HEK293T (cell line): Measurements from ENCODE around the gene UBE2S.
A peak's percentile ranks its signal among the peaks of the same experiment; 100 is the strongest.

Experiments used
- CTCF ChIA-PET: fragments of 350-600 bp; formaldehyde crosslinking; extraction: SDS; loops from one replicate; lab custom pipeline; 2021; ENCODE audit warnings: antibody characterized with exemption, inconsistent platforms; lab: Yijun Ruan, JAX
- POLR2A ChIA-PET: fragments of 350-600 bp; formaldehyde crosslinking; extraction: SDS; loops from one replicate; lab custom pipeline; 2020; ENCODE audit warnings: antibody characterized with exemption, inconsistent platforms; lab: Yijun Ruan, JAX
- DNase-seq: peaks from one replicate; pipeline ENCODE4 v3.0.0; 2012; ENCODE audit warnings: mixed read lengths; ENCODE audit errors: extremely low spot score
- ARNT ChIP-seq: fragments of 450-650 bp; IDR thresholded peaks from 2 replicates; pipeline ENCODE4 v1.6.1; 2017; ENCODE audit warnings: mild to moderate bottlenecking
- BHLHE40 ChIP-seq: fragments of 450-650 bp; IDR thresholded peaks from 2 replicates; pipeline ENCODE4 v1.6.1; 2016; ENCODE audit warnings: mild to moderate bottlenecking, moderate library complexity, borderline replicate concordance
- CTBP1 ChIP-seq: fragments of 450-650 bp; IDR thresholded peaks from 2 replicates; pipeline ENCODE4 v1.6.1; 2016; ENCODE audit warnings: borderline replicate concordance
- ELF4 ChIP-seq: fragments of 450-650 bp; IDR thresholded peaks from 2 replicates; pipeline ENCODE4 v1.6.1; 2017; ENCODE audit warnings: antibody characterized with exemption
- FOXA1 ChIP-seq: fragments of 450-650 bp; IDR thresholded peaks from 2 replicates; pipeline ENCODE4 v1.6.1; 2016; ENCODE audit warnings: mild to moderate bottlenecking
- FOXK2 ChIP-seq: fragments of 450-650 bp; IDR thresholded peaks from 2 replicates; pipeline ENCODE4 v1.6.1; 2016; ENCODE audit warnings: mild to moderate bottlenecking
- FOXM1 ChIP-seq: fragments of 450-650 bp; IDR thresholded peaks from 2 replicates; pipeline ENCODE4 v1.6.1; 2017; ENCODE audit warnings: mild to moderate bottlenecking, borderline replicate concordance
- HDGF ChIP-seq: fragments of 450-650 bp; IDR thresholded peaks from 2 replicates; pipeline ENCODE4 v1.6.1; 2017; ENCODE audit warnings: antibody characterized with exemption, borderline replicate concordance
- L3MBTL2 ChIP-seq: fragments of 450-650 bp; conservative IDR thresholded peaks from 2 replicates; pipeline ENCODE4 v1.6.1; 2016; ENCODE audit warnings: mild to moderate bottlenecking
- LEF1 ChIP-seq: fragments of 450-650 bp; IDR thresholded peaks from 2 replicates; pipeline ENCODE4 v1.6.1; 2017; ENCODE audit warnings: mild to moderate bottlenecking, borderline replicate concordance
- NFRKB ChIP-seq: fragments of 450-650 bp; IDR thresholded peaks from 2 replicates; pipeline ENCODE4 v1.6.1; 2016; ENCODE audit warnings: mild to moderate bottlenecking, moderate library complexity
- PKNOX1 ChIP-seq: fragments of 450-650 bp; IDR thresholded peaks from 2 replicates; pipeline ENCODE4 v1.6.1; 2016
- SP1 ChIP-seq: fragments of 450-650 bp; IDR thresholded peaks from 2 replicates; pipeline ENCODE4 v1.6.1; 2017
- SUZ12 ChIP-seq: fragments of 450-650 bp; IDR thresholded peaks from 2 replicates; pipeline ENCODE4 v1.6.1; 2016; ENCODE audit warnings: mild to moderate bottlenecking
- TARDBP ChIP-seq: fragments of 450-650 bp; IDR thresholded peaks from 2 replicates; pipeline ENCODE4 v1.6.1; 2016
- ZNF384 ChIP-seq: fragments of 450-650 bp; IDR thresholded peaks from 2 replicates; pipeline ENCODE4 v1.6.1; 2016

The UBE2S gene

GRCh38 chr19:55358493-55358892 lies 49.1 kb downstream of the UBE2S start:
- TF ChIP-seq ARNT: no peak
- no peak for TF ChIP-seq BHLHE40
- no peak for TF ChIP-seq PKNOX1
- TF ChIP-seq LEF1: no peak
- no peak for TF ChIP-seq L3MBTL2
- no peak for TF ChIP-seq CTBP1
- TF ChIP-seq FOXK2: no peak
- no peak for TF ChIP-seq FOXM1
- POLR2A ChIA-PET: interaction anchor here (1.7 kb wide), 1 partner anchor 19 kb away, joined by 5 read pairs; the partner anchor contains the start of gene KMT5C
- CTCF ChIA-PET: interaction anchor here (0.7 kb wide), 1 partner anchor 19 kb away, joined by 3 read pairs; the partner anchor contains the start of gene KMT5C
- no peak for DNase-seq

GRCh38 chr19:55355213-55355821 lies 52.3 kb downstream of the UBE2S start:
- DNase-seq: no peak
- ChIA-PET CTCF (no interaction called here), POLR2A (no interaction called here)
- TF ChIP-seq FOXK2 (no peak), L3MBTL2 (no peak), CTBP1 (no peak), BHLHE40 (no peak), SUZ12 (no peak), ARNT (no peak), HDGF (no peak), NFRKB (no peak), TARDBP (no peak), LEF1 (no peak), FOXM1 (no peak), FOXA1 (no peak), SP1 (no peak), PKNOX1 (no peak), ELF4 (no peak), ZNF384 (no peak)

GRCh38 chr19:55354698-55355212 lies 52.8 kb downstream of the UBE2S start, which contains the start of gene COX6B2:
COX6B2 (minus strand) TSS chr19:55354719; CDS start chr19:55354521, 198 bp downstream.
- CTCF ChIA-PET: no interaction called here
- POLR2A ChIA-PET: no interaction called here
- DNase-seq: no peak
- TF ChIP-seq TARDBP (no peak), FOXM1 (no peak), L3MBTL2 (no peak)

DNA sequence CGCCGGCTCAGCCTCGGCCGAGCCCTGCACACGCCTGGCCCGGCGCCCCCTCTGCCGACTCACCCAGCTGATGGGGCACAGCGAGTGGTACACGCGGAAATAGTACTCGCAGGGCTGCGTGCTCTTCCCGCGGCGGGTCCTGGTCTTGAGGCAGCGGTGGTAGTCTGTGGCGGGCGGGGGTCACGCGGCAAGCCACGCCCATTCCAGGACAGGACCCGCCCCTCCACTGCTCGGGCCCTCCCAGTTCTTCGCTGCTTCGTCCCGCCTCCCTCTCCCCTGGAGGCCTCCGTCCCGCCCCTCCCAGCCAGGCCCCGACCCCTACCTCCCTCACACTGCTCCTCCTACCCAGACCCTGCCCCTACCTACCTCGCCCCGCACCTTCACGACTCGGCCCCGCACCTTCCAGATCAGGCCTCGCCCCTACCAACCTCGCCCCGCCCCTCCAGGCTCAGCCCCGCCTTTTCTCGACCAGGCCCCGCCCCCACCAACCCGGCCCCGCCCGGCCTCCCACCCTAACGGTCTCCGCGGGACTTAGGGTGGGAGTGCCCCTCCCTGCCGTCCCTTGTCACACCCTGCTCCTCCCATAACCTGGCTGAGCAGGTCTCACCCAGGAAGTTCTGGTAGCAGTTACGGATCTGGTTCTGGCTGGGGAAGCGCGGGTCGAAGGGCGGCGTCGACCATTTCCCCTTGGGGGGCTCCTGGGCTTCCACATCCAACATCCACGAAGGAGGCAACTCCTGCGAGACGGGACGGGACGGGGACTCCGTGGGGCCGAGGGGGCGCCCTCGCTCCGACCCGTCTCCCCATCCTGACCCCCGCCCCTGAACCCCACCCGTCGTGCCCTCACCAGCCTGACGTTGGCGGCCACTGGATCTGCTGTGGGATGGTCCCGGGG lies 53.5 kb downstream of the UBE2S start:
- TF ChIP-seq L3MBTL2 (peak; percentile 32; the same call in 1 of the 2 replicates), TARDBP (no peak), SP1 (peak; percentile 57)
- ChIA-PET CTCF (no interaction called here), POLR2A (interaction anchor here (0.9 to 2.0 kb wide), 3 partner anchors 13 to 32 kb away, joined by 3 to 5 read pairs (median 5); no protein-coding TSS in a partner anchor)
- peak; percentile 94 for DNase-seq

DNA sequence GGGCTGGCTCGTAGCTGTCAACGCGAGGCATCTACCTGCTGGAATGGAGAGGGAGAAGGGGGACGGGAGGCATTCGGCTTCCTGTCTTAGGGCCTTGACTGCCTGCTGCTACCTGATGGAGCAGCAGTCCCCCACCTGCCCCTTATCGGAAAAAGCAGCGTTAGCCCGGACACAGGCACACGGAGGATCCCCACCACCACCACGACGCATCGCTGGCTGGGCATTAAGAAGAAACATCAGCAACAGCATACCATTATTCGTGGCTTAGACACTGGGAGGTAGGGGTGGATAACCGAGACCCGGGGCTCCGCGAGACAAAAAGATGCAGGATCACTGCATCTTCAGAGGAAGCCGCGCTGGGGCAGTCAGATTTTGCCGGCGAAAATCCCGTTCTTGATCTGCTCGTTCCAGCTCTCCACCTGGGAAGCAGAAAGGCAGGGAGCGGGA lies 54.2 kb downstream of the UBE2S start:
- ChIA-PET CTCF (no interaction called here), POLR2A (interaction anchor here (0.9 to 2.0 kb wide), 3 partner anchors 12 to 32 kb away, joined by 3 to 5 read pairs (median 5); no protein-coding TSS in a partner anchor)
- no peak for DNase-seq
- TF ChIP-seq NFRKB: no peak
- no peak for TF ChIP-seq CTBP1
- no peak for TF ChIP-seq ARNT
- no peak for TF ChIP-seq FOXA1
- TF ChIP-seq FOXK2: no peak
- TF ChIP-seq PKNOX1: no peak

- POLR2A ChIA-PET: interaction anchor here (0.9 to 2.0 kb wide), 3 partner anchors 12 to 31 kb away, joined by 3 to 5 read pairs (median 5); no protein-coding TSS in a partner anchor
- no peak for DNase-seq
- CTCF ChIA-PET: no interaction called here
- no peak for TF ChIP-seq FOXM1
- TF ChIP-seq L3MBTL2: no peak
- TF ChIP-seq ZNF384: no peak
- no peak for TF ChIP-seq CTBP1
- no peak for TF ChIP-seq ELF4
- no peak for TF ChIP-seq SP1
- no peak for TF ChIP-seq PKNOX1
- TF ChIP-seq BHLHE40: no peak
- no peak for TF ChIP-seq NFRKB
- no peak for TF ChIP-seq FOXK2
- no peak for TF ChIP-seq FOXA1
- TF ChIP-seq TARDBP: no peak
- TF ChIP-seq ARNT: no peak
- no peak for TF ChIP-seq SUZ12
- no peak for TF ChIP-seq HDGF
- TF ChIP-seq LEF1: no peak
Observed at GRCh38 chr19:55352549-55353145, 54.9 kb downstream of the UBE2S start.
